Endodermal cell (in vitro differentiated cells): ENCODE measurements around the gene HRG. TPM values are rescaled to one million over a fixed set of nuclear protein-coding genes. Genes with fewer than 3 reads are reported as not detected.
"Not testable (repeated sequence)": the region's sequence is repeated elsewhere in the genome, so short reads cannot be mapped to it uniquely, and the experiment has no call there.

Source experiments
- DNase-seq: peaks from one replicate; pipeline ENCODE4 v3.0.0-alpha.2; 2017
- H3K27ac ChIP-seq: 2 replicates; pipeline ENCODE4 v1.5.1; 2013; ENCODE audit warnings: mild to moderate bottlenecking, low read depth, low read length, moderate library complexity
- H3K27me3 ChIP-seq: 2 replicates; pipeline ENCODE4 v1.6.1; 2013; ENCODE audit warnings: mild to moderate bottlenecking, low read length, moderate library complexity; ENCODE audit not compliant: insufficient read depth, control insufficient read depth, poor library complexity, severe bottlenecking
- H3K36me3 ChIP-seq: 2 replicates; pipeline ENCODE4 v1.7.0; 2013; ENCODE audit warnings: mild to moderate bottlenecking, low read length, moderate library complexity; ENCODE audit not compliant: control insufficient read depth, insufficient read depth
- H3K4me1 ChIP-seq: one replicate; pipeline ENCODE4 v1.7.0; 2013; ENCODE audit warnings: low read length; ENCODE audit not compliant: control insufficient read depth, insufficient read depth
- H3K4me3 ChIP-seq: 2 replicates; pipeline ENCODE4 v1.5.1; 2013; ENCODE audit warnings: mild to moderate bottlenecking, low read length, moderate library complexity
- H3K9ac ChIP-seq: 2 replicates; pipeline ENCODE4 v1.6.1; 2013; ENCODE audit warnings: mild to moderate bottlenecking, low read length, moderate library complexity; ENCODE audit not compliant: poor library complexity, severe bottlenecking; ENCODE audit errors: extremely low read depth
- H3K9me3 ChIP-seq: 2 replicates; pipeline ENCODE4 v1.6.1; 2013; ENCODE audit warnings: mild to moderate bottlenecking, low read length, moderate library complexity; ENCODE audit not compliant: control insufficient read depth
- H3K27ac Mint-ChIP-seq: 2 replicates; pipeline ENCODE4 v1.8.0; 2020; ENCODE audit warnings: mixed read lengths
- H3K27me3 Mint-ChIP-seq: 2 replicates; pipeline ENCODE4 v1.8.0; 2021; ENCODE audit warnings: mild to moderate bottlenecking, mixed read lengths; ENCODE audit not compliant: insufficient read depth
- H3K36me3 Mint-ChIP-seq: 2 replicates; pipeline ENCODE4 v1.8.0; 2020; ENCODE audit warnings: low read depth, mixed read lengths
- H3K4me1 Mint-ChIP-seq: 2 replicates; pipeline ENCODE4 v1.8.0; 2020; ENCODE audit warnings: mixed read lengths
- H3K4me3 Mint-ChIP-seq: 2 replicates; pipeline ENCODE4 v1.8.0; 2020; ENCODE audit warnings: mild to moderate bottlenecking, moderate library complexity, mixed read lengths
- H3K9me3 Mint-ChIP-seq: 2 replicates; pipeline ENCODE4 v1.8.0; 2020; ENCODE audit warnings: mild to moderate bottlenecking, mixed read lengths
- WGBS, 2 experiments: methylation state at CpG; one replicate each; pipeline versions ENCODE4 v1.1.5 to v1.1.7; 2013; ENCODE audit warnings: missing lambda C conversion rate in 2 of 2, mixed read lengths in 1 of 2; ENCODE audit not compliant: insufficient coverage in 1 of 2, insufficient read length in 1 of 2; 5-methylcytosine and 5-hydroxymethylcytosine counted together
- total RNA-seq, 2 donors: library from RNA; stranded (reverse); fragmentation: NEBNext Ultra II Directional in 1 of 2; extraction: Animal tissue kit (Norgen Biotek cat#: 25700) in 1 of 2; gene quantifications; 2 replicates in 1 of 2; 3 replicates in 1 of 2; pipeline ENCODE4 v1.2.1, GENCODE V29; 2021
- TF ChIP-seq, protein P1 (sequence below): fragments of 200-600 bp; sonication (generic); conservative IDR thresholded peaks from 2 replicates; pipeline ENCODE4 v1.5.0; 2021; ENCODE audit warnings: antibody characterized with exemption, mild to moderate bottlenecking

The HRG gene
- total RNA-seq, 2 donors from 2014 or later, result not detected

DNA sequence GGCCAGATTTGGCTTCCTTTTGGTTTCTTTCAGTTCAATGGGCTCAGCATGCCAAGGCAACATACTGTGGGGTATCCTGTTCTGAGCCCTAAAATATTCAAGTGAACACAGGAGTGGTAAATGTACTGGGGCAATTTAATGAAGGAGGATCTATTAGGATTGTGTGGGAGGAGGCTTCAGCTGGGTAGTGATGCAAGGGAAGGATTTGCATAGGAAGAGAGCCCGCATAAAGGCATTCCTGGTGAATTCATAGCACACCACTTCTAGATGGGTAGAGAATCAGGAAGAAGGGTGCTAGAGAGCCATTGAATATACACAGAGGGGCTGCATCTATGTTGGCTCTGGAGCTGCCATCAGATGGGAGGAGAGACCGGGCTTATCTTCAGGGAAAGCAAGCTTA lies 30.7 kb downstream of the HRG start:
- TF ChIP-seq, protein P1, sequence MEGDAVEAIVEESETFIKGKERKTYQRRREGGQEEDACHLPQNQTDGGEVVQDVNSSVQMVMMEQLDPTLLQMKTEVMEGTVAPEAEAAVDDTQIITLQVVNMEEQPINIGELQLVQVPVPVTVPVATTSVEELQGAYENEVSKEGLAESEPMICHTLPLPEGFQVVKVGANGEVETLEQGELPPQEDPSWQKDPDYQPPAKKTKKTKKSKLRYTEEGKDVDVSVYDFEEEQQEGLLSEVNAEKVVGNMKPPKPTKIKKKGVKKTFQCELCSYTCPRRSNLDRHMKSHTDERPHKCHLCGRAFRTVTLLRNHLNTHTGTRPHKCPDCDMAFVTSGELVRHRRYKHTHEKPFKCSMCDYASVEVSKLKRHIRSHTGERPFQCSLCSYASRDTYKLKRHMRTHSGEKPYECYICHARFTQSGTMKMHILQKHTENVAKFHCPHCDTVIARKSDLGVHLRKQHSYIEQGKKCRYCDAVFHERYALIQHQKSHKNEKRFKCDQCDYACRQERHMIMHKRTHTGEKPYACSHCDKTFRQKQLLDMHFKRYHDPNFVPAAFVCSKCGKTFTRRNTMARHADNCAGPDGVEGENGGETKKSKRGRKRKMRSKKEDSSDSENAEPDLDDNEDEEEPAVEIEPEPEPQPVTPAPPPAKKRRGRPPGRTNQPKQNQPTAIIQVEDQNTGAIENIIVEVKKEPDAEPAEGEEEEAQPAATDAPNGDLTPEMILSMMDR, result no peak
- peaks cover 10% of the 10 kb centered on the region for H3K27me3 ChIP-seq
- H3K4me1 ChIP-seq, result no peaks in the 10 kb centered on the region
- Mint-ChIP-seq H3K4me1 (no peaks in the 10 kb centered on the region), H3K27me3 (peaks cover 13% of the 10 kb centered on the region), H3K27ac (no peak overlapping the region), H3K9me3 (no peaks in the 10 kb centered on the region), H3K36me3 (no peaks in the 10 kb centered on the region), H3K4me3 (no peak overlapping the region)
- no peak overlapping the region for H3K27ac ChIP-seq
- no peaks in the 10 kb centered on the region for H3K9me3 ChIP-seq
- no peak overlapping the region for H3K9ac ChIP-seq
- no peaks in the 10 kb centered on the region for H3K36me3 ChIP-seq
- DNase-seq, result no peak
- H3K4me3 ChIP-seq, result no peak overlapping the region
- WGBS, 2 experiments, result 82 to 100% methylated on average over 2 of the region's 2 CpGs

GRCh38 chr3:186697510-186697909 lies 31.7 kb downstream of the HRG start:
- Mint-ChIP-seq H3K27ac (no peak overlapping the region), H3K4me3 (no peak overlapping the region), H3K36me3 (no peaks in the 10 kb centered on the region), H3K9me3 (no peaks in the 10 kb centered on the region), H3K27me3 (peaks cover 10% of the 10 kb centered on the region), H3K4me1 (no peaks in the 10 kb centered on the region)
- TF ChIP-seq, protein P1, result no peak
- Histone ChIP-seq H3K27ac (no peak overlapping the region), H3K4me1 (no peaks in the 10 kb centered on the region), H3K9me3 (no peaks in the 10 kb centered on the region), H3K4me3 (no peak overlapping the region), H3K36me3 (no peaks in the 10 kb centered on the region), H3K9ac (no peak overlapping the region), H3K27me3 (peaks cover 10% of the 10 kb centered on the region)
- WGBS, 2 experiments, result 79 to 97% methylated on average over 3 to 4 of the region's 4 CpGs
- no peak for DNase-seq

DNA sequence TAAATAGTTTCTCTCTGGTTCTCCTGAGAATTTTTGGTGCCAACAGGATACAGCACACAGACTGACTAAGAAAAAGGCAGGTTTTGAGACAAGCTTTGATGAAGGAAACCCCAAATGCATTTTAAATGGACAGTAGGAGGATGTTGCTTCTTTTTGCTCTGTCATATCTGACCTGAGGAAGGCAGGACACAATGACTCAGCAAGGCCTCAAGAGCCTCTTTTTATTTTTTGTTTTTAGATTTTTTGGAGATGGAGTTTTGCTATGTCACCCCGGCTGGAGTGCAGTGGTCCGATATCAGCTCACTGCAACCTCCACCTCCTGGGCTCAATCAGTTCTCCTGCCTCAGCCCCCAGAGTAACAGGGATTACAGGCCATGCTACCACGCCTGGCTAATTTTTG lies 34.5 kb downstream of the HRG start:
- Histone ChIP-seq H3K9ac (no peak overlapping the region), H3K27ac (no peak overlapping the region), H3K4me3 (no peak overlapping the region), H3K9me3 (no peaks in the 10 kb centered on the region), H3K4me1 (no peaks in the 10 kb centered on the region), H3K36me3 (no peaks in the 10 kb centered on the region), H3K27me3 (no peaks in the 10 kb centered on the region)
- WGBS, 2 experiments, result 90 to 95% methylated on average over 2 to 3 of the region's 3 CpGs
- TF ChIP-seq, protein P1, result no peak
- no peaks in the 10 kb centered on the region for H3K9me3 Mint-ChIP-seq
- H3K36me3 Mint-ChIP-seq, result no peaks in the 10 kb centered on the region
- no peak overlapping the region for H3K4me3 Mint-ChIP-seq
- H3K27me3 Mint-ChIP-seq, result peaks cover 6% of the 10 kb centered on the region
- no peak for DNase-seq
- H3K4me1 Mint-ChIP-seq, result no peaks in the 10 kb centered on the region
- H3K27ac Mint-ChIP-seq, result no peak overlapping the region

- H3K27ac ChIP-seq, DNase-seq, H3K36me3 ChIP-seq, H3K4me1 Mint-ChIP-seq, H3K9me3 ChIP-seq, H3K4me1 ChIP-seq, H3K27me3 ChIP-seq, H3K36me3 Mint-ChIP-seq, H3K4me3 ChIP-seq, H3K27me3 Mint-ChIP-seq, H3K9me3 Mint-ChIP-seq, H3K9ac ChIP-seq, H3K4me3 Mint-ChIP-seq, H3K27ac Mint-ChIP-seq: not testable (repeated sequence)
Measured at GRCh38 chr3:186702451-186702850, 36.6 kb downstream of the HRG start.
